GM23338 (cell line): Measurements from ENCODE around the gene RPTOR. TPM values are rescaled to one million over a fixed set of nuclear protein-coding genes. Genes with fewer than 3 reads are reported as not detected.

Source experiments
- ATAC-seq: fragments of 200-7000 bp; cut with Tn5 transposase; 3 replicates; pipeline ENCODE4 v1.9.1; 2020
- DNase-seq: peaks from one replicate; pipeline ENCODE4 v3.0.0-alpha.2; 2015; ENCODE audit warnings: low spot score
- H2AFZ ChIP-seq: fragments of 200-600 bp; sonication (generic); 2 replicates; pipeline ENCODE4 v1.8.0; 2016; ENCODE audit warnings: antibody characterized with exemption, mild to moderate bottlenecking, moderate library complexity
- H3F3A ChIP-seq: fragments of 200-600 bp; sonication (generic); replicated peaks from 2 replicates; pipeline ENCODE4 v1.8.0; 2017; ENCODE audit warnings: antibody characterized with exemption, mixed run types, low read depth
- H3K27ac ChIP-seq: fragments of 200-600 bp; sonication (generic); 2 replicates; pipeline ENCODE4 v1.6.1; 2016; ENCODE audit warnings: low read depth
- H3K27me3 ChIP-seq: fragments of 200-600 bp; sonication (generic); 2 replicates; pipeline ENCODE4 v1.8.0; 2016; ENCODE audit warnings: mild to moderate bottlenecking, mixed run types, moderate library complexity; ENCODE audit not compliant: insufficient read depth
- H3K36me3 ChIP-seq: fragments of 200-600 bp; sonication (generic); 2 replicates; pipeline ENCODE4 v1.8.0; 2016; ENCODE audit warnings: mild to moderate bottlenecking; ENCODE audit not compliant: insufficient read depth
- H3K4me1 ChIP-seq: fragments of 200-600 bp; sonication (generic); 2 replicates; pipeline ENCODE4 v1.8.0; 2016; ENCODE audit warnings: mild to moderate bottlenecking, moderate library complexity; ENCODE audit not compliant: insufficient read depth
- H3K4me2 ChIP-seq: fragments of 200-600 bp; sonication (generic); 2 replicates; pipeline ENCODE4 v1.7.1; 2017; ENCODE audit warnings: mixed run types
- H3K4me3 ChIP-seq: fragments of 200-600 bp; sonication (generic); 2 replicates; pipeline ENCODE4 v1.6.1; 2016; ENCODE audit warnings: mixed run types
- H3K79me2 ChIP-seq: fragments of 200-600 bp; sonication (generic); replicated peaks from 2 replicates; pipeline ENCODE4 v1.8.0; 2017; ENCODE audit warnings: mild to moderate bottlenecking; ENCODE audit not compliant: insufficient read depth
- H3K9me2 ChIP-seq: fragments of 200-600 bp; sonication (generic); 2 replicates; pipeline ENCODE4 v1.8.0; 2017; ENCODE audit not compliant: insufficient read depth
- H4K20me1 ChIP-seq: fragments of 200-600 bp; sonication (generic); replicated peaks from 2 replicates; pipeline ENCODE4 v1.8.0; 2017; ENCODE audit warnings: mild to moderate bottlenecking; ENCODE audit not compliant: insufficient read depth
- H3K27ac Mint-ChIP-seq: 2 replicates; pipeline ENCODE4 v1.8.0; 2020; ENCODE audit warnings: inconsistent platforms, mild to moderate bottlenecking, moderate library complexity, mixed read lengths
- H3K27me3 Mint-ChIP-seq: 3 replicates; pipeline ENCODE4 v1.8.0; 2022; ENCODE audit warnings: low read depth, mild to moderate bottlenecking, moderate library complexity, mixed read lengths, inconsistent platforms; ENCODE audit not compliant: insufficient read depth, poor library complexity
- H3K36me3 Mint-ChIP-seq: 3 replicates; pipeline ENCODE4 v1.8.0; 2021; ENCODE audit warnings: low read depth, mild to moderate bottlenecking, inconsistent platforms, moderate library complexity, mixed read lengths
- H3K4me1 Mint-ChIP-seq: 3 replicates; pipeline ENCODE4 v1.8.0; 2020; ENCODE audit warnings: mild to moderate bottlenecking, inconsistent platforms, mixed read lengths
- H3K4me3 Mint-ChIP-seq: 3 replicates; pipeline ENCODE4 v1.8.0; 2021; ENCODE audit warnings: moderate library complexity, mild to moderate bottlenecking, inconsistent platforms, mixed read lengths
- H3K9me3 Mint-ChIP-seq: 3 replicates; pipeline ENCODE4 v1.8.0; 2020; ENCODE audit warnings: moderate library complexity, mild to moderate bottlenecking, inconsistent platforms, mixed read lengths
- CREB1 ChIP-seq: fragments of 250-450 bp; sonication (Bioruptor Pico); IDR thresholded peaks from 2 replicates; pipeline ENCODE4 v1.5.0; 2020; ENCODE audit warnings: low read depth, mild to moderate bottlenecking, moderate library complexity
- CTCF ChIP-seq, 2 experiments: fragments of 200-600 bp in 1 of 2; sonication (generic) in 1 of 2; conservative IDR thresholded peaks; 2 replicates each; pipeline versions ENCODE4 v1.5.1 to v1.6.1; 2016 to 2017; ENCODE audit warnings: antibody characterized with exemption in 2 of 2, low read depth in 2 of 2, mild to moderate bottlenecking in 2 of 2, moderate library complexity in 1 of 2
- EZH2 ChIP-seq: fragments of 200-600 bp; sonication (generic); IDR thresholded peaks from one replicate; pipeline ENCODE4 v1.8.0; 2017; ENCODE audit warnings: antibody characterized with exemption, mild to moderate bottlenecking, low read depth; ENCODE audit not compliant: unreplicated experiment
- JUNB ChIP-seq: IDR thresholded peaks from one replicate; pipeline ENCODE4 v1.6.1; 2016; ENCODE audit warnings: antibody characterized with exemption; ENCODE audit not compliant: unreplicated experiment
- NANOG ChIP-seq: IDR thresholded peaks from 2 replicates; pipeline ENCODE4 v1.6.1; 2016; ENCODE audit warnings: antibody characterized with exemption, borderline replicate concordance
- POLR2AphosphoS5 ChIP-seq: IDR thresholded peaks from 2 replicates; pipeline ENCODE4 v1.6.1; 2016; ENCODE audit warnings: antibody characterized with exemption, low read depth
- STAT1 ChIP-seq: IDR thresholded peaks from one replicate; pipeline ENCODE4 v1.6.1; 2016; ENCODE audit warnings: antibody characterized with exemption; ENCODE audit not compliant: unreplicated experiment
- ZNF462 ChIP-seq: fragments of 250-450 bp; sonication (Bioruptor Pico); IDR thresholded peaks from 2 replicates; pipeline ENCODE4 v1.5.0; 2020; ENCODE audit warnings: mild to moderate bottlenecking, moderate library complexity
- polyA plus RNA-seq: library from polyadenylated mRNA; unstranded; fragments of >200 nt; fragmentation: Nextera tagmentation; extraction: Ambion mirVana; gene quantifications from 2 replicates; pipeline ENCODE4 v1.2.1, GENCODE V29; 2016
- total RNA-seq: library from RNA; depleted of rRNA; stranded (reverse); fragments of >200 nt; shearing (Covaris generic); gene quantifications from 2 replicates; pipeline ENCODE4 v1.2.3, GENCODE V29; 2014

Gene RPTOR
- total and polyA plus RNA-seq, 2 experiments from 2014 or later: 9.5 to 38.0 TPM

- TF ChIP-seq ZNF462 (CRISPR knock-in tag): no peak
Observed at GRCh38 chr17:80842456-80843013, 297.9 kb downstream of the RPTOR start (continued).

- H3K27ac ChIP-seq: no peak overlapping the region
- H3K4me3 ChIP-seq: no peak overlapping the region
- Mint-ChIP-seq H3K27ac (no peak overlapping the region), H3K9me3 (no peaks in the 10 kb centered on the region; the same call in 2 of the 3 replicates), H3K27me3 (peaks cover 8% of the 10 kb centered on the region), H3K36me3 (peaks cover 15% of the 10 kb centered on the region), H3K4me3 (no peak overlapping the region), H3K4me1 (peaks cover 22% of the 10 kb centered on the region)
- H3K36me3 ChIP-seq: no peaks in the 10 kb centered on the region
- H3K79me2 ChIP-seq: no peaks in the 10 kb centered on the region
- no peak overlapping the region for H2AFZ ChIP-seq
- peak; percentile 19; the same call in 1 of the 3 replicates for ATAC-seq
- no peaks in the 10 kb centered on the region for H3F3A ChIP-seq
- no peaks in the 10 kb centered on the region for H3K27me3 ChIP-seq
- no peaks in the 10 kb centered on the region; the same call in 1 of the 2 replicates for H4K20me1 ChIP-seq
- no peaks in the 10 kb centered on the region for H3K9me2 ChIP-seq
- no peaks in the 10 kb centered on the region for H3K4me1 ChIP-seq
- no peak overlapping the region for H3K4me2 ChIP-seq
- DNase-seq: no peak
- TF ChIP-seq ZNF462 (CRISPR knock-in tag) (no peak), CTCF (conservative IDR thresholded peaks at IDR 0.05; ENCODE audit: low read depth in 2 of 2) (no peak), NANOG (no peak), EZH2 (no peak), CREB1 (no peak), JUNB (no peak), STAT1 (no peak), POLR2AphosphoS5 (no peak)
Observed at GRCh38 chr17:80843741-80844156, 299.1 kb downstream of the RPTOR start.
